GM12878 (cell line): ENCODE results near the gene ANXA4. TPM values are rescaled to one million over a fixed set of nuclear protein-coding genes. Genes with fewer than 3 reads are reported as not detected.

ENCODE experiments used
- ATAC-seq: fragments of 200-7000 bp; cut with Tn5 transposase; 3 replicates; pipeline ENCODE4 v1.9.1; 2020; ENCODE audit warnings: mild to moderate bottlenecking, moderate library complexity
- BruUV-seq: library from RNA; stranded (reverse); fragments of 400-500 nt; replicated peaks from 2 replicates; lab custom pipeline; 2021; lab: Mats Ljungman, UMichigan
- CTCF ChIA-PET: fragments of 300-600 bp; sonication (Branson Sonifier 250); formaldehyde crosslinking; extraction: SDS; loops from one replicate; lab custom pipeline; 2021; ENCODE audit warnings: inconsistent platforms; lab: Yijun Ruan, JAX
- POLR2A ChIA-PET: fragments of 350-600 bp; formaldehyde crosslinking; extraction: SDS; loops from one replicate; lab custom pipeline; 2021; ENCODE audit warnings: inconsistent platforms; lab: Charles Lee
- RAD21 ChIA-PET: fragments of 300-600 bp; sonication (Branson Sonifier 250); formaldehyde crosslinking; loops from one replicate; lab custom pipeline; 2023; ENCODE audit warnings: antibody characterized with exemption; ENCODE audit not compliant: unreplicated experiment; lab: Charles Lee
- SMC1A ChIA-PET: fragments of 300-600 bp; sonication (Branson Sonifier 250); formaldehyde crosslinking; loops from one replicate; lab custom pipeline; 2023; ENCODE audit not compliant: unreplicated experiment, uncharacterized antibody; lab: Charles Lee
- DNase-seq: peaks from one replicate; pipeline ENCODE4 v3.0.0-alpha.2; 2011; ENCODE audit warnings: low read depth, low spot score
- FAIRE-seq: peaks from 3 replicates; lab custom pipeline; 2011; peaks lifted over from hg19 to GRCh38; lab: Jason Lieb, UNC
- H2AFZ ChIP-seq: 2 replicates; pipeline ENCODE4 v1.6.0; 2011; ENCODE audit warnings: low read depth, low read length, control low read depth; ENCODE audit not compliant: control insufficient read depth
- H3K27ac ChIP-seq: 2 replicates; pipeline ENCODE4 v1.5.1; 2011; ENCODE audit warnings: control low read depth; ENCODE audit not compliant: control insufficient read depth, insufficient read depth
- H3K27me3 ChIP-seq, 2 experiments: replicated peaks in 1 of 2; 2 replicates each; pipeline versions ENCODE4 v1.6.0 to v1.6.1; 2011; ENCODE audit warnings: low read length in 1 of 2; ENCODE audit not compliant: control insufficient read depth in 2 of 2, insufficient read depth in 2 of 2
- H3K36me3 ChIP-seq, 2 experiments: 2 replicates each; pipeline ENCODE4 v1.5.1; 2011; ENCODE audit warnings: low read length in 1 of 2; ENCODE audit not compliant: control insufficient read depth in 2 of 2, insufficient read depth in 2 of 2
- H3K4me1 ChIP-seq: 2 replicates; pipeline ENCODE4 v1.6.1; 2011; ENCODE audit warnings: mild to moderate bottlenecking, low read length, moderate library complexity, mixed read lengths; ENCODE audit not compliant: control insufficient read depth, insufficient read depth
- H3K4me2 ChIP-seq: 2 replicates; pipeline ENCODE4 v1.6.0; 2011; ENCODE audit warnings: control low read depth; ENCODE audit not compliant: control insufficient read depth, insufficient read depth
- H3K4me3 ChIP-seq: fragments of 200-600 bp; sonication (generic); 2 replicates; pipeline ENCODE4 v1.5.1; 2016
- H3K79me2 ChIP-seq: 2 replicates; pipeline ENCODE4 v1.6.0; 2011; ENCODE audit warnings: low read length; ENCODE audit not compliant: control insufficient read depth, insufficient read depth
- H3K9ac ChIP-seq: 2 replicates; pipeline ENCODE4 v1.8.0; 2011; ENCODE audit warnings: low read length, control low read depth, mixed read lengths; ENCODE audit not compliant: control insufficient read depth, insufficient read depth
- H3K9me3 ChIP-seq: replicated peaks from 3 replicates; pipeline ENCODE4 v1.5.1; 2011; ENCODE audit warnings: mild to moderate bottlenecking, low read length; ENCODE audit not compliant: control insufficient read depth, insufficient read depth
- H4K20me1 ChIP-seq: 2 replicates; pipeline ENCODE4 v1.6.0; 2011; ENCODE audit not compliant: control insufficient read depth, insufficient read depth
- ASH2L ChIP-seq: fragments of 300-600, 200-600 bp; sonication (generic); IDR thresholded peaks from 2 replicates; pipeline ENCODE4 v1.6.1; 2017; ENCODE audit warnings: low read depth, mild to moderate bottlenecking, borderline replicate concordance
- BRCA1 ChIP-seq: IDR thresholded peaks from 2 replicates; pipeline ENCODE4 v1.6.1; 2011; ENCODE audit warnings: low read depth, low read length, improper control_type of control experiment
- CHD1 ChIP-seq: IDR thresholded peaks from 2 replicates; pipeline ENCODE4 v1.6.1; 2012; ENCODE audit warnings: low read depth, low read length, improper control_type of control experiment
- HCFC1 ChIP-seq: fragments of 150-350 bp; IDR thresholded peaks from 2 replicates; pipeline ENCODE4 v1.6.1; 2014; ENCODE audit warnings: low read length
- MEF2B ChIP-seq: fragments of 450-650 bp; IDR thresholded peaks from 2 replicates; pipeline ENCODE4 v1.6.1; 2018; ENCODE audit warnings: mild to moderate bottlenecking, moderate library complexity; ENCODE audit not compliant: partially characterized antibody, poor library complexity, severe bottlenecking
- NFYA ChIP-seq: IDR thresholded peaks from 2 replicates; pipeline ENCODE4 v1.6.1; 2011; ENCODE audit warnings: low read depth, mild to moderate bottlenecking, low read length, improper control_type of control experiment, borderline replicate concordance
- NR2C1 ChIP-seq: fragments of 450-650 bp; IDR thresholded peaks from 2 replicates; pipeline ENCODE4 v1.6.1; 2017; ENCODE audit warnings: antibody characterized with exemption, mild to moderate bottlenecking, moderate library complexity
- POLR2A ChIP-seq: IDR thresholded peaks from 2 replicates; pipeline ENCODE4 v1.6.1; 2011; ENCODE audit warnings: low read depth, mild to moderate bottlenecking, low read length
- RAD21 ChIP-seq: IDR thresholded peaks from 2 replicates; pipeline ENCODE4 v1.6.1; 2011; ENCODE audit warnings: mild to moderate bottlenecking, low read depth, low read length, moderate library complexity; ENCODE audit not compliant: insufficient read depth
- RB1 ChIP-seq: fragments of 450-650 bp; formaldehyde crosslinking; IDR thresholded peaks from 2 replicates; pipeline ENCODE4 v1.6.1; 2017; ENCODE audit warnings: mild to moderate bottlenecking, borderline replicate concordance
- RUNX3 ChIP-seq: IDR thresholded peaks from 2 replicates; pipeline ENCODE4 v1.6.1; 2012; ENCODE audit warnings: low read length, inconsistent platforms
- SMAD5 ChIP-seq: IDR thresholded peaks from 2 replicates; pipeline ENCODE4 v1.6.1; 2016; ENCODE audit warnings: antibody characterized with exemption, low read depth
- ZSCAN29 ChIP-seq: fragments of 450-650 bp; IDR thresholded peaks from 2 replicates; pipeline ENCODE4 v1.6.1; 2017; ENCODE audit warnings: mild to moderate bottlenecking, moderate library complexity
- WGBS: methylation state at CpG from one replicate; pipeline ENCODE4 v1.1.6; 2016; ENCODE audit warnings: low lambda C conversion rate; ENCODE audit not compliant: insufficient replicate concordance, insufficient coverage; ENCODE audit errors: missing lambda C conversion rate; 5-methylcytosine and 5-hydroxymethylcytosine counted together
- in situ Hi-C: fragments of 300-500 bp; cut with MboI; formaldehyde crosslinking; loops from 9 replicates; pipeline ENCODE4 v1.14.3; 2018; ENCODE audit warnings: mixed read lengths
- intact Hi-C: fragments of 100-400 bp; cut with micrococcal nuclease; formaldehyde crosslinking; loops from one replicate; pipeline ENCODE4 v1.14.2; 2022; ENCODE audit not compliant: unreplicated experiment
- polyA plus RNA-seq, 11 experiments: library from polyadenylated mRNA; depleted of rRNA in 4 of 11; unstranded in 6 of 11; stranded (reverse) in 5 of 11; fragments of >200 nt; fragmentation: Nextera tagmentation in 4 of 11; fragmentation: Illumina TruSeq in 1 of 11; extraction: Ambion mirVana in 4 of 11; extraction: Trizol in 1 of 11; gene quantifications; 1 replicate in 1 of 11; 2 replicates in 10 of 11; pipeline versions ENCODE4 v1.2.1 to v1.2.3, GENCODE V29; 2011 to 2016; ENCODE audit warnings: inconsistent platforms in 2 of 11, missing spikeins in 2 of 11, low read depth in 1 of 11
- total RNA-seq, 4 experiments: library from RNA; depleted of rRNA in 3 of 4; stranded (reverse); fragments of >200 nt in 3 of 4; fragmentation: Illumina TruSeq in 1 of 4; extraction: Trizol in 1 of 4; gene quantifications; 2 replicates each; pipeline versions ENCODE4 v1.2.1 to v1.2.3, GENCODE V29; 2013 to 2021
- TF ChIP-seq, protein P1 (sequence below): fragments of 450-650 bp; IDR thresholded peaks from 2 replicates; pipeline ENCODE4 v1.6.1; 2017; ENCODE audit warnings: mild to moderate bottlenecking, moderate library complexity
- TF ChIP-seq, protein P2 (sequence below): IDR thresholded peaks from 2 replicates; pipeline ENCODE4 v1.6.1; 2011; ENCODE audit warnings: borderline replicate concordance, low read depth, mild to moderate bottlenecking, moderate library complexity, mixed read lengths, low read length; ENCODE audit not compliant: insufficient read depth; ENCODE audit errors: extremely low read length

Gene ANXA4
- total and polyA plus RNA-seq, 10 of the 15 experiments (the other 5 are each of a cell fraction or from before 2014, with no cell fraction given): 16.3 to 97.2 (median 71.0) TPM

DNA sequence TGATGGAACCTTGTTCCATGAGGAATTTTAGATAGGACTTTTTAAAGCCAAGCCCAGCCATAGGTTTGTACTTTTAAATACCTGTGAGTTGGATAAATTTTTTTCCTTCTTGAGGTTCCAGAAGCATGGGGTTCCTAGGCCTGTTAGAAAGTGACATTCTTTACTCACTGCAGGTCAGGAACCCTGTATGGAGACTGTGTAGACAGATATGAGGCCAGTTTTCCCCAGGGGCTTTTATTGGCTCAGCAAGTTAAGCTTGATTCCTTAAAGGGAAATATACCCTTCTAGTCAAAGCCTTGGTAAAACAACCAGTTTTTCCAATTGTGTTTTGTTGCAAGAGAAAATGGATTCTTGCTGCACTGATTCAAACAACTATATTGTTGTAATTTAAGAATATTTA lies 49.1 kb downstream of the ANXA4 start:
- no peak for ATAC-seq
- H2AFZ ChIP-seq: no peak overlapping the region
- BruUV-seq: no TSS peak

DNA sequence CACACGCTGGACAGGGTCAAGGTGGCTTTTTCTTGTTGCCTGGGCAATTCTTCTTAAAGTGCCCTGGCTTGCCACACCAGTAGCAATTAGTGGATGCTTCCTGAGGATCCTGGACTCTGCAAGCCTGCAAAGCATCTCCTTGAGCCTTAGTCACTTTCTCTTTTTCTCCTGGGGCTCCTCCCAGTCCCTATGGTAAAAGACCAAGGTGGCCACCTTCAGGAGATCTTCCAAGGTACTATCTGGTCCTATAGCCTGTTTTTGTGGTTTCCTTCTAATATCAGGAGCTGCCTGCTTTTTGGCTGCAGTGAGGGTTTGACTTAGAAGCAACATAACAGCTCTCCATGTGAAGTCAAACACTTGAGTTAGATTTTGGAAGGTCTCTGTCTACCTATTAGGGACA lies 54.2 kb downstream of the ANXA4 start:
- 0 out of 2 replicates have a peak, but pooled peaks have one; percentile 19 for TF ChIP-seq RUNX3
- TF ChIP-seq NR2C1: no peak
- TF ChIP-seq, protein P1, sequence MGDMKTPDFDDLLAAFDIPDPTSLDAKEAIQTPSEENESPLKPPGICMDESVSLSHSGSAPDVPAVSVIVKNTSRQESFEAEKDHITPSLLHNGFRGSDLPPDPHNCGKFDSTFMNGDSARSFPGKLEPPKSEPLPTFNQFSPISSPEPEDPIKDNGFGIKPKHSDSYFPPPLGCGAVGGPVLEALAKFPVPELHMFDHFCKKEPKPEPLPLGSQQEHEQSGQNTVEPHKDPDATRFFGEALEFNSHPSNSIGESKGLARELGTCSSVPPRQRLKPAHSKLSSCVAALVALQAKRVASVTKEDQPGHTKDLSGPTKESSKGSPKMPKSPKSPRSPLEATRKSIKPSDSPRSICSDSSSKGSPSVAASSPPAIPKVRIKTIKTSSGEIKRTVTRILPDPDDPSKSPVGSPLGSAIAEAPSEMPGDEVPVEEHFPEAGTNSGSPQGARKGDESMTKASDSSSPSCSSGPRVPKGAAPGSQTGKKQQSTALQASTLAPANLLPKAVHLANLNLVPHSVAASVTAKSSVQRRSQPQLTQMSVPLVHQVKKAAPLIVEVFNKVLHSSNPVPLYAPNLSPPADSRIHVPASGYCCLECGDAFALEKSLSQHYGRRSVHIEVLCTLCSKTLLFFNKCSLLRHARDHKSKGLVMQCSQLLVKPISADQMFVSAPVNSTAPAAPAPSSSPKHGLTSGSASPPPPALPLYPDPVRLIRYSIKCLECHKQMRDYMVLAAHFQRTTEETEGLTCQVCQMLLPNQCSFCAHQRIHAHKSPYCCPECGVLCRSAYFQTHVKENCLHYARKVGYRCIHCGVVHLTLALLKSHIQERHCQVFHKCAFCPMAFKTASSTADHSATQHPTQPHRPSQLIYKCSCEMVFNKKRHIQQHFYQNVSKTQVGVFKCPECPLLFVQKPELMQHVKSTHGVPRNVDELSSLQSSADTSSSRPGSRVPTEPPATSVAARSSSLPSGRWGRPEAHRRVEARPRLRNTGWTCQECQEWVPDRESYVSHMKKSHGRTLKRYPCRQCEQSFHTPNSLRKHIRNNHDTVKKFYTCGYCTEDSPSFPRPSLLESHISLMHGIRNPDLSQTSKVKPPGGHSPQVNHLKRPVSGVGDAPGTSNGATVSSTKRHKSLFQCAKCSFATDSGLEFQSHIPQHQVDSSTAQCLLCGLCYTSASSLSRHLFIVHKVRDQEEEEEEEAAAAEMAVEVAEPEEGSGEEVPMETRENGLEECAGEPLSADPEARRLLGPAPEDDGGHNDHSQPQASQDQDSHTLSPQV: no peak
- TF ChIP-seq CHD1: no peak
- no peak for TF ChIP-seq HCFC1
- TF ChIP-seq BRCA1: no peak
- TF ChIP-seq ASH2L: no peak
- TF ChIP-seq RAD21: peak; percentile 42
- ChIA-PET RAD21 (interaction anchor here (0.6 to 1.9 kb wide), 5 partner anchors 19 to 71 kb away, joined by 3 to 11 read pairs (median 3); no protein-coding TSS in a partner anchor), POLR2A (interaction anchor here (0.6 to 1.7 kb wide), 6 partner anchors 15 to 411 kb away, joined by 3 to 11 read pairs (median 4); no protein-coding TSS in a partner anchor), SMC1A (interaction anchor here (1.0 to 4.6 kb wide), 9 partner anchors 14 to 71 kb away, joined by 3 to 26 read pairs (median 5); no protein-coding TSS in a partner anchor), CTCF (interaction anchor here (0.7 to 4.4 kb wide), 4 partner anchors 21 to 71 kb away, joined by 3 to 33 read pairs (median 4); no protein-coding TSS in a partner anchor)
- Histone ChIP-seq H3K36me3 (no peaks in the 10 kb centered on the region), H3K79me2 (peaks cover 18% of the 10 kb centered on the region), H3K4me2 (peak overlapping the region; percentile 1), H3K27me3 (no peaks in the 10 kb centered on the region), H4K20me1 (no peaks in the 10 kb centered on the region), H3K9me3 (no peaks in the 10 kb centered on the region), H2AFZ (no peak overlapping the region), H3K4me1 (peaks cover 44% of the 10 kb centered on the region), H3K4me3 (no peak overlapping the region), H3K27ac (no peak overlapping the region), H3K9ac (no peak overlapping the region)
- FAIRE-seq: no peak
- no TSS peak for BruUV-seq
- ATAC-seq: no peak
- no peak for DNase-seq
- in situ Hi-C loops (no loop called here), intact Hi-C loops (loop anchor here (5.0 kb wide), 1 partner anchor 54 kb away; the partner anchor contains the start of gene ANXA4)
- WGBS: 83% methylated on average over 1 of the region's 1 CpG

More for the DNA sequence above, 49.1 kb downstream of the ANXA4 start:
- peak; percentile 97 for TF ChIP-seq ZSCAN29
- TF ChIP-seq SMAD5: no peak
- TF ChIP-seq RB1: no peak
- TF ChIP-seq MEF2B: peak; percentile 44
- TF ChIP-seq, protein P2, sequence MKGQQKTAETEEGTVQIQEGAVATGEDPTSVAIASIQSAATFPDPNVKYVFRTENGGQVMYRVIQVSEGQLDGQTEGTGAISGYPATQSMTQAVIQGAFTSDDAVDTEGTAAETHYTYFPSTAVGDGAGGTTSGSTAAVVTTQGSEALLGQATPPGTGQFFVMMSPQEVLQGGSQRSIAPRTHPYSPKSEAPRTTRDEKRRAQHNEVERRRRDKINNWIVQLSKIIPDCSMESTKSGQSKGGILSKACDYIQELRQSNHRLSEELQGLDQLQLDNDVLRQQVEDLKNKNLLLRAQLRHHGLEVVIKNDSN: no peak
- TF ChIP-seq ASH2L: no peak
- TF ChIP-seq POLR2A: no peak
- TF ChIP-seq NFYA: no peak
- in situ Hi-C loops: no loop called here
- Histone ChIP-seq H3K9ac (no peak overlapping the region), H3K79me2 (peaks cover 4% of the 10 kb centered on the region; the same call in 1 of the 2 replicates), H3K4me1 (peaks cover 37% of the 10 kb centered on the region), H3K36me3 (peaks cover 2 to 3% of the 10 kb centered on the region in 2 experiments; a peak in 1 of 4 replicates), H3K27me3 (no peaks in the 10 kb centered on the region), H4K20me1 (no peaks in the 10 kb centered on the region), H3K4me2 (no peak overlapping the region), H3K9me3 (no peaks in the 10 kb centered on the region; the same call in 2 of the 3 replicates), H3K27ac (peak overlapping the region; percentile 92), H3K4me3 (peak overlapping the region; percentile 37; the same call in 1 of the 2 replicates)
- no peak for DNase-seq
- intact Hi-C loops: no loop called here
- FAIRE-seq: no peak
- ChIA-PET CTCF (interaction anchor here (0.6 to 3.5 kb wide), 12 partner anchors 8 to 233 kb away, joined by 3 to 31 read pairs (median 10); partner anchors contain the start of gene MXD1), POLR2A (interaction anchor here (0.8 to 3.6 kb wide), 7 partner anchors 9 to 50 kb away, joined by 3 to 40 read pairs (median 10); partner anchors contain the start of gene ANXA4), SMC1A (interaction anchor here (0.8 to 7.5 kb wide), 18 partner anchors 9 to 278 kb away, joined by 3 to 94 read pairs (median 22); no protein-coding TSS in a partner anchor), RAD21 (interaction anchor here (0.7 to 4.8 kb wide), 11 partner anchors 10 to 66 kb away, joined by 3 to 88 read pairs (median 22); partner anchors contain the start of gene ANXA4)
